Left colon (tissue), 2 donors: ENCODE data around the gene NBEAL2. TPM values are rescaled to one million over a fixed set of nuclear protein-coding genes. Genes with fewer than 3 reads are reported as not detected.

Experiments
- ATAC-seq: fragments of 200-7000 bp; cut with Tn5 transposase; one replicate; pipeline ENCODE4 v1.9.1; 2020; ENCODE audit warnings: mild to moderate bottlenecking, moderate library complexity
- DNase-seq, 2 donors: peaks; one replicate each; pipeline ENCODE4 v3.0.0-alpha.2; 2020
- intact Hi-C, 2 donors: fragments of 100-400 bp; cut with DNase I in 1 of 2; cut with micrococcal nuclease in 1 of 2; formaldehyde crosslinking; loops; one replicate each; pipeline versions ENCODE4 v1.11.2 to v1.14.0; 2022; cut with DNase I, micrococcal nuclease
- total RNA-seq, 2 donors: library from RNA; stranded (reverse); fragmentation: NEBNext Ultra II Directional; extraction: Animal tissue kit (Norgen Biotek cat#: 25700); gene quantifications; one replicate each; pipeline ENCODE4 v1.2.1, GENCODE V29; 2021
- donor health status: DM: no; HTN: no; CAD: no.
- donor health status: DM: yes; HTN: yes; CAD: no.

NBEAL2 gene
- total RNA-seq, 2 donors from 2014 or later, result 51.4 to 98.1 TPM

- ATAC-seq (no peak), DNase-seq (no peak)
- intact Hi-C loops, result no loop called here
These were observed 77.8 kb downstream of the NBEAL2 start for GRCh38 chr3:47057212-47057671.

Other genes with a start within 250 kb of the NBEAL2 start
- under 1 TPM; 0.47 to 0.79 TPM for gene MYL3, start 116.2 kb upstream of the NBEAL2 start, total RNA-seq
- gene PTH1R, start 101.9 kb upstream of the NBEAL2 start, total RNA-seq, result 1 to 10 TPM; 1.4 to 1.7 TPM
- 10 to 100 TPM; 40.0 to 54.4 TPM for gene CCDC12, start 2.9 kb upstream of the NBEAL2 start, total RNA-seq
- gene SETD2, start 184.4 kb downstream of the NBEAL2 start, total RNA-seq, result 10 to 100 TPM; 45.3 to 49.1 TPM